ENCODE measurements around the gene PTPN18.

GRCh38 chr2:130381619-130382018 is 25.8 kb downstream of the PTPN18 start:
- TF ChIP-seq CTCF (IDR thresholded peaks at IDR 0.05) (no peak), POLR2A (IDR thresholded peaks at IDR 0.05) (no peak)

Data from heart left ventricle (tissue), 13 donors.